K562 (cell line): ENCODE results near the gene P2RX5. TPM values are rescaled to one million over a fixed set of nuclear protein-coding genes. Genes with fewer than 3 reads are reported as not detected.
A peak's percentile ranks its signal among the peaks of the same experiment; 100 is the strongest.

ENCODE experiments used
- ARID1B ChIP-seq: fragments of 450-650 bp; IDR thresholded peaks from 2 replicates; pipeline ENCODE4 v1.6.1; 2016; ENCODE audit warnings: antibody characterized with exemption, mild to moderate bottlenecking, inconsistent platforms
- ATF7 ChIP-seq: fragments of 450-650 bp; IDR thresholded peaks from 2 replicates; pipeline ENCODE4 v1.7.1; 2014; ENCODE audit warnings: mild to moderate bottlenecking, moderate library complexity
- CEBPB ChIP-seq: fragments of 450-650 bp; IDR thresholded peaks from 2 replicates; pipeline ENCODE4 v1.6.1; 2016; ENCODE audit warnings: missing genetic modification characterization, missing compliant biosample characterization
- CEBPG ChIP-seq, 3 experiments: fragments of 200-800 bp in 1 of 3; sonication (Bioruptor generic) in 1 of 3; sonication (generic) in 1 of 3; formaldehyde crosslinking in 1 of 3; IDR thresholded peaks in 2 of 3; conservative IDR thresholded peaks in 1 of 3; 2 replicates each; pipeline versions ENCODE4 v1.6.1 to v1.8.0; 2016 to 2022; ENCODE audit warnings: missing compliant biosample characterization in 2 of 3, missing genetic modification characterization in 2 of 3, mild to moderate bottlenecking in 1 of 3, missing genetic modification reagents in 1 of 3
- E2F3 ChIP-seq: fragments of 250-450 bp; sonication (Bioruptor Pico); IDR thresholded peaks from 2 replicates; pipeline ENCODE4 v1.4.0; 2020; ENCODE audit warnings: mild to moderate bottlenecking
- EP300 ChIP-seq: IDR thresholded peaks from 2 replicates; pipeline ENCODE4 v1.6.1; 2012; ENCODE audit warnings: low read length, improper control_type of control experiment
- ETV1 ChIP-seq: fragments of 450-650 bp; conservative IDR thresholded peaks from 2 replicates; pipeline ENCODE4 v1.6.1; 2016; ENCODE audit warnings: missing genetic modification characterization, control low read depth, low read depth, missing compliant biosample characterization
- HEY1 ChIP-seq: fragments of 250-450 bp; sonication (Bioruptor Pico); IDR thresholded peaks from 2 replicates; pipeline ENCODE4 v1.5.0; 2020; ENCODE audit warnings: mild to moderate bottlenecking, moderate library complexity, borderline replicate concordance
- MLLT1 ChIP-seq, 2 experiments: fragments of 450-650 bp; IDR thresholded peaks; 2 replicates each; pipeline ENCODE4 v1.6.1; 2016
- NBN ChIP-seq: fragments of 450-650 bp; IDR thresholded peaks from 2 replicates; pipeline ENCODE4 v1.6.1; 2016; ENCODE audit warnings: low read depth, mild to moderate bottlenecking
- NFXL1 ChIP-seq: fragments of 450-650 bp; formaldehyde crosslinking; IDR thresholded peaks from 2 replicates; pipeline ENCODE4 v1.4.0; 2021; ENCODE audit warnings: mild to moderate bottlenecking
- POLR3A ChIP-seq: IDR thresholded peaks from 2 replicates; pipeline ENCODE4 v1.6.1; 2011; ENCODE audit warnings: borderline replicate concordance, mild to moderate bottlenecking, moderate library complexity; ENCODE audit not compliant: insufficient read length, insufficient read depth; ENCODE audit errors: extremely low read depth
- PPARD ChIP-seq: fragments of 250-450 bp; sonication (Bioruptor Pico); IDR thresholded peaks from 2 replicates; pipeline ENCODE4 v1.8.0; 2022; ENCODE audit warnings: inconsistent platforms, mild to moderate bottlenecking, moderate library complexity
- TAL1 ChIP-seq: fragments of 450-650 bp; IDR thresholded peaks from 2 replicates; pipeline ENCODE4 v1.6.1; 2016; ENCODE audit warnings: mild to moderate bottlenecking
- YY1 ChIP-seq, 3 experiments: IDR thresholded peaks; 2 replicates each; pipeline ENCODE4 v1.6.1; 2011; ENCODE audit warnings: low read length in 2 of 3, mild to moderate bottlenecking in 2 of 3, moderate library complexity in 2 of 3, borderline replicate concordance in 1 of 3, control low read depth in 1 of 3, low read depth in 1 of 3; ENCODE audit not compliant: insufficient read depth in 3 of 3, insufficient replicate concordance in 2 of 3, control insufficient read depth in 1 of 3, insufficient read length in 1 of 3; ENCODE audit errors: extremely low read depth in 1 of 3
- ZFP36 ChIP-seq: fragments of 150-350 bp; IDR thresholded peaks from 2 replicates; pipeline ENCODE4 v1.6.1; 2018; ENCODE audit warnings: low read length, low read depth; ENCODE audit not compliant: partially characterized antibody
- ZFX ChIP-seq: sonication (generic); formaldehyde crosslinking; IDR thresholded peaks from 2 replicates; pipeline ENCODE4 v1.8.0; 2022; ENCODE audit warnings: mild to moderate bottlenecking, missing genetic modification reagents, moderate library complexity
- ZNF445 ChIP-seq: fragments of 250-450 bp; sonication (Bioruptor Pico); IDR thresholded peaks from 2 replicates; pipeline ENCODE4 v1.4.0; 2020; ENCODE audit warnings: low read depth, mild to moderate bottlenecking, moderate library complexity
- ZNF780A ChIP-seq: fragments of 250-450 bp; sonication (Bioruptor Pico); IDR thresholded peaks from 2 replicates; pipeline ENCODE4 v1.5.0; 2021; ENCODE audit warnings: mild to moderate bottlenecking
- polyA plus RNA-seq, 8 experiments: library from polyadenylated mRNA; depleted of rRNA in 4 of 8; stranded (reverse) in 5 of 8; unstranded in 3 of 8; fragments of >200 nt; fragmentation: Nextera tagmentation in 2 of 8; fragmentation: Illumina TruSeq in 1 of 8; extraction: Ambion mirVana in 2 of 8; extraction: Trizol in 1 of 8; gene quantifications; 2 replicates each; pipeline versions ENCODE4 v1.2.1 to v1.2.3, GENCODE V29; 2011 to 2014; ENCODE audit warnings: inconsistent platforms in 1 of 8, missing spikeins in 1 of 8
- total RNA-seq, 7 experiments: library from RNA; depleted of rRNA in 6 of 7; stranded (reverse); fragments of >200 nt in 6 of 7; fragmentation: Illumina TruSeq in 2 of 7; extraction: Trizol in 2 of 7; gene quantifications; 2 replicates each; pipeline versions ENCODE4 v1.2.1 to v1.2.3, GENCODE V29; 2011 to 2021; ENCODE audit warnings: low replicate concordance in 1 of 7

P2RX5 gene
- total and polyA plus RNA-seq, 9 of the 15 experiments (the other 6 are each of a cell fraction or from before 2014, with no cell fraction given), result 0.31 to 4.0 (median 1.3) TPM

GRCh38 chr17:3641717-3642486 lies 54.1 kb downstream of the P2RX5 start (continued):
- no peak for TF ChIP-seq ZNF445 (CRISPR knock-in tag)
- TF ChIP-seq NBN, result no peak
- TF ChIP-seq TAL1, result peak; percentile 39
- TF ChIP-seq ETV1 (tag), result no peak
- TF ChIP-seq YY1 (IDR thresholded peaks at IDR 0.05; ENCODE audit: borderline replicate concordance in 1 of 3, control insufficient read depth in 1 of 3, extremely low read depth in 1 of 3, insufficient read depth in 3 of 3, insufficient read length in 1 of 3, insufficient replicate concordance in 2 of 3, low read depth in 1 of 3, low read length in 2 of 3), result no peak
- TF ChIP-seq ZFX, result no peak
- TF ChIP-seq ATF7, result peak; percentile 44; the same call in 1 of the 2 replicates
- TF ChIP-seq PPARD (CRISPR knock-in tag), result no peak
- no peak for TF ChIP-seq E2F3 (CRISPR knock-in tag)
- no peak for TF ChIP-seq HEY1 (CRISPR knock-in tag)
- TF ChIP-seq ZNF780A (CRISPR knock-in tag), result no peak
- TF ChIP-seq ARID1B, result peak; percentile 53
- TF ChIP-seq EP300, result peak; percentile 39
- TF ChIP-seq MLLT1 (IDR thresholded peaks at IDR 0.05), result no peak
- no peak for TF ChIP-seq POLR3A
- no peak for TF ChIP-seq NFXL1 (CRISPR knock-in tag)
- TF ChIP-seq ZFP36, result peak; percentile 41
- no peak for TF ChIP-seq CEBPG (CRISPR knock-in tag; IDR thresholded peaks at IDR 0.05)
- peak in 1 of 2 experiments; percentile 28; a peak in 1 of 4 replicates for TF ChIP-seq CEBPG (tag; conservative IDR thresholded peaks at IDR 0.05 in 1 of 2, IDR thresholded peaks at IDR 0.05 in 1 of 2)
- TF ChIP-seq CEBPB (tag), result no peak
- TF ChIP-seq, all 486 proteins: peak for 17
